ENCODE results near the gene NOP58. TPM values are rescaled to one million over a fixed set of nuclear protein-coding genes. Genes with fewer than 3 reads are reported as not detected.
A peak's percentile ranks its signal among the peaks of the same experiment; 100 is the strongest.
"Not testable (repeated sequence)": the region's sequence is repeated elsewhere in the genome, so short reads cannot be mapped to it uniquely, and the experiment has no call there.

NOP58 gene
- total RNA-seq, 1 donor from 2014 or later: 103 TPM

DNA sequence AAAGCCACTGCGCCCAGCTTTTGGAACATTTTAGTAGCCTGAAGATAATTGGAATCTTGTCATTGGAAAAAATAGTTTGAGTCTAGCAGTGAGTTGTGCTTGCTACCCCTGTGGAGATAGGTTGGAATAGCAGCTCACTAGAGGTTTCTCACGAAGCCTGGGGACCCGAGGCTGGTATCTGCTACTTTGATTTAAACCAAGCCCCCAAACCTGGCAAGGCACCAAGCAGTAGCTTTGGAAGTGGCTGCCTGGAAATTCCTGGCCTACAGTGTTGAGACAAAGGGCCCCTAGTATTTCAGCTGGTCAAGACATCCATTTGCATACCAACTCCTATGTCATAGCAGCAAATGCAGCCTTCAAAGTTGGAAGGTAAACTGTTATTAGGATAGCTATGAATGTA is 42.1 kb downstream of the NOP58 start:
- no peaks in the 10 kb centered on the region for H3K4me1 Mint-ChIP-seq
- no peaks in the 10 kb centered on the region for H3K9me3 Mint-ChIP-seq
- no peak for DNase-seq (ENCODE audit: low read depth, low spot score)
- TF ChIP-seq, protein P1, sequence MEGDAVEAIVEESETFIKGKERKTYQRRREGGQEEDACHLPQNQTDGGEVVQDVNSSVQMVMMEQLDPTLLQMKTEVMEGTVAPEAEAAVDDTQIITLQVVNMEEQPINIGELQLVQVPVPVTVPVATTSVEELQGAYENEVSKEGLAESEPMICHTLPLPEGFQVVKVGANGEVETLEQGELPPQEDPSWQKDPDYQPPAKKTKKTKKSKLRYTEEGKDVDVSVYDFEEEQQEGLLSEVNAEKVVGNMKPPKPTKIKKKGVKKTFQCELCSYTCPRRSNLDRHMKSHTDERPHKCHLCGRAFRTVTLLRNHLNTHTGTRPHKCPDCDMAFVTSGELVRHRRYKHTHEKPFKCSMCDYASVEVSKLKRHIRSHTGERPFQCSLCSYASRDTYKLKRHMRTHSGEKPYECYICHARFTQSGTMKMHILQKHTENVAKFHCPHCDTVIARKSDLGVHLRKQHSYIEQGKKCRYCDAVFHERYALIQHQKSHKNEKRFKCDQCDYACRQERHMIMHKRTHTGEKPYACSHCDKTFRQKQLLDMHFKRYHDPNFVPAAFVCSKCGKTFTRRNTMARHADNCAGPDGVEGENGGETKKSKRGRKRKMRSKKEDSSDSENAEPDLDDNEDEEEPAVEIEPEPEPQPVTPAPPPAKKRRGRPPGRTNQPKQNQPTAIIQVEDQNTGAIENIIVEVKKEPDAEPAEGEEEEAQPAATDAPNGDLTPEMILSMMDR (conservative IDR thresholded peaks at IDR 0.05): peak; percentile 31
- H3K27ac Mint-ChIP-seq (ENCODE audit: unreplicated experiment): no peak overlapping the region
- H3K27me3 Mint-ChIP-seq (ENCODE audit: low read depth): no peaks in the 10 kb centered on the region
- no peak overlapping the region for H3K4me3 Mint-ChIP-seq
- H3K36me3 Mint-ChIP-seq (ENCODE audit: low read depth): peaks cover 13% of the 10 kb centered on the region

DNA sequence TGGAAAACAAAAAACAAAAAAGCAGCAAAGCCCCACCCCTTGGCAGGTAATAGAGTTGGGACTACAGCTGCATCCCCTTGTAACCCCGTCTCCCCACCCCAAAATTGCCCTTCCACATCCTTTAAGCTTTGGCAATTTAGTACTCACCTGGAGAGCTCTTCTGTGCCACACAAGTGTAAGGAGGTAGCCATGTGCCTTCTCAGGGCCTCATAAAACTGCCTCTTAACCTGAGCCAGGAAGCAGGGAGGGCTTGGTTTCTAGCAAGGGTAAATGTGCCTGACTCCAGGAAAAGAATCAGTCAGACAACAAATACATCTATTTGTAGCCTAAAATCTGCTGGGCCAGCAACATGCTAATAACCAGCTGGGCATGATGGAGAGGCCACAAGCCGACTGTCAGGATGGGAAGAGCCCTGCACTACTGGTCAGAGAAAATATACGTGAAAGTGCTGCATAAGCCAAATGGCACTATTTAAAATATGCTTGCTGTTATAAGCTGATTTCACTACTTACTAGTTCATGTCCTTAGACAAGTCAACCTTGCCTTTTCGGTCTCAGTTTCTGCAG is 46.3 kb downstream of the NOP58 start:
- DNase-seq (ENCODE audit: low read depth, low spot score): no peak
- Mint-ChIP-seq H3K9me3 (no peaks in the 10 kb centered on the region), H3K4me1 (no peaks in the 10 kb centered on the region), H3K36me3 (ENCODE audit: low read depth) (peaks cover 7% of the 10 kb centered on the region), H3K27me3 (ENCODE audit: low read depth) (no peaks in the 10 kb centered on the region), H3K27ac (ENCODE audit: unreplicated experiment) (no peak overlapping the region), H3K4me3 (no peak overlapping the region)
- TF ChIP-seq, protein P1 (conservative IDR thresholded peaks at IDR 0.05): no peak

DNA sequence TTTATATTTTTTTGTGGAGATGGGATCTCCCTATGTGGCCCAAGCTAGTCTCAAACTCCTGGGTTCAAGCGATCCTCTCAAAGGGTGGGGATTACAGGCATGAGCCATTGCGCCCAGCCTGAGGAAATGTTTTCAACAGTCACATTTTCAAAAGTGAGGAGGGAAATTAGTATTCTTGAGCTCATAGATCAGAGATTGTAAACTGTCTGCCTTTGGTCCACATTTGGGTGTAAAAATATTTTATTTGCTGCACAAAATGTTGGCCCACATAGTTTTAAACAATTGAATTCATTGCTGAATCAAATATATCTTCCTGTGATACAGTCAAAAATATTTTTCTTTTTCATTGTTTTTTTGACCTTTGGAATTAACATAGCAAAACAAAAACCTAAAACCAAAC is 48.6 kb downstream of the NOP58 start:
- no peak overlapping the region for H3K27ac Mint-ChIP-seq (ENCODE audit: unreplicated experiment)

DNA sequence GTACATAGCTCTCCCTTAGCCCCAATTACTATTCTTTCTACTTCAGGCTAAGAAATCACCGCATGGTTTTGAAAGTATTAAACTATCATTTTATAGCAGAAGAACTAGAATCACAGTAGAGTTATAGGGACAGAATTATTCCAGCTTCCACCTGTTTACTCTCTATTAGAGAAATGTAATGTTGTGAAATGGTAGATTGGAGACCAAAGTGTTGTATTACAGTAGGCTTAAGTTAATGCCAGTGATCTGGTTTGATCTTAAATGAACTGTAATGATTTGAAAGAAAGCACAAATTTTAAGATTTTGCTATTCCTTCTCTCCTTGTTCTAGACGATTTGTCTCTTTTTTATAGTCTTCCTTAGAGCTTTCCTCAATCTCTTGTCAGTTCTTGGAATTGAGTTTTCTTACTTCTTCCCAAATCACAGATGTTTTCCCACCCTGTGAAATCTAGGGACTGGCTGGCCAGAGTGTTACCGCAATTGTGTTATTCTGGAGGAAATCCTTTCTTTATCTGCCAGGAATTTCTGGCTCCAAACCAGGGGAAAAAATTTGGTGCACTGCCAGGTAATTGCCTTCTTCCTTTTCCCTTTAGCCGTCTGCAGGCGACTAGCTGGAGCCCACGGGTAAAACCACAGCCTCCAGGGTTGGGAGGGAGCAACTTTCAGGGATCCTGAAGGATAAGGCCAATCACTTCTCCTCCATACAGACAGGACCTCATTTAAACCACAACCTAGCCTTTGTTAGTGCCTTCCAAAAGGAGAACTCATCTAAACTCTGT is 51.7 kb downstream of the NOP58 start:
- H3K27ac Mint-ChIP-seq (ENCODE audit: unreplicated experiment): no peak overlapping the region
- H3K4me3 Mint-ChIP-seq: no peak overlapping the region
- peaks cover 2% of the 10 kb centered on the region for H3K36me3 Mint-ChIP-seq (ENCODE audit: low read depth)
- H3K27me3 Mint-ChIP-seq (ENCODE audit: low read depth): no peaks in the 10 kb centered on the region
- H3K4me1 Mint-ChIP-seq: no peaks in the 10 kb centered on the region
- TF ChIP-seq, protein P1 (conservative IDR thresholded peaks at IDR 0.05): no peak
- no peaks in the 10 kb centered on the region for H3K9me3 Mint-ChIP-seq
- DNase-seq (ENCODE audit: low read depth, low spot score): no peak

More for the DNA sequence above, 48.6 kb downstream of the NOP58 start:
- no peaks in the 10 kb centered on the region for H3K27me3 Mint-ChIP-seq (ENCODE audit: low read depth)
- no peak overlapping the region for H3K4me3 Mint-ChIP-seq
- DNase-seq (ENCODE audit: low read depth, low spot score): no peak
- peaks cover 5% of the 10 kb centered on the region for H3K36me3 Mint-ChIP-seq (ENCODE audit: low read depth)
- no peaks in the 10 kb centered on the region for H3K9me3 Mint-ChIP-seq
- no peaks in the 10 kb centered on the region for H3K4me1 Mint-ChIP-seq
- TF ChIP-seq, protein P1 (conservative IDR thresholded peaks at IDR 0.05): no peak

DNA sequence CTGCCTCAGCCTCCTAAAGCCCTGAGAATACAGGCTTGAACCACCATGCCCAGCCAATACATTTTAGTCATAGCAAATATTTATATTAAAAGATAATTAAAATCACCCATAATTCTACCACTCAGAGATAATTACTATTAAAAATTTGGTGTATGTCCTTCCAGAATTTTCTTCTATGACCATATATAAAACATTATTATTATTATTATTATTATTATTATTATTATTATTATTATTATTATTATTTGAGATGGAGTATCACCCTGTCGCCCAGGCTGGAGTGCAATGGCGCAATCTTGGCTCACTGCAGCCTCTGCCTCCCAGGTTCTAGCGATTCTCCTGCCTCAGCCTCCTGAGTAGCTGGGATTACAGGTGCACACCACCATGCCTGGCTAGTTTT is 54.8 kb downstream of the NOP58 start:
- not testable (repeated sequence) for H3K27me3 Mint-ChIP-seq (ENCODE audit: low read depth); DNase-seq (ENCODE audit: low read depth, low spot score); H3K36me3 Mint-ChIP-seq (ENCODE audit: low read depth); H3K27ac Mint-ChIP-seq (ENCODE audit: unreplicated experiment); H3K4me1 Mint-ChIP-seq; H3K9me3 Mint-ChIP-seq; H3K4me3 Mint-ChIP-seq

DNA sequence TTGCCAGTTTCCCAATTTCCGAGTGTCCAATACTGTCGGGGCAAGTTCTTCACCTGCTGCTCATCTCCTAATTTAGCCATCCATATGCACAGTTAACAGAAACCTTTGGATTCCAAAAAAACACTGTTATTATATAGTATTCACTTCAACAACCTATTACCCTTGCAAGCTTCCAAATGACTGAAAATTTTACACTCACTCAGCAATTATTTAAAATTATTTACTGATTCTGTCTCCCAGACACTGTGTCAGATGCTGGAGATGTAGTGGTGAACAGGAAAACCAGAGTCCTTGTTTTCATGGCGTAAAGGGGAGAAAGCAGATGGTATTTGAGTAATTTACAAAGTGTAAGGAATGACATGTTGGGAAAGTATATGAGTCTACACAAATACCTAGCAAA is 56.9 kb downstream of the NOP58 start:
- no peaks in the 10 kb centered on the region for H3K4me1 Mint-ChIP-seq
- no peaks in the 10 kb centered on the region for H3K27me3 Mint-ChIP-seq (ENCODE audit: low read depth)
- no peak overlapping the region for H3K27ac Mint-ChIP-seq (ENCODE audit: unreplicated experiment)
- peaks cover 2% of the 10 kb centered on the region for H3K36me3 Mint-ChIP-seq (ENCODE audit: low read depth)
- no peaks in the 10 kb centered on the region for H3K9me3 Mint-ChIP-seq
- no peak overlapping the region for H3K4me3 Mint-ChIP-seq
- TF ChIP-seq, protein P1 (conservative IDR thresholded peaks at IDR 0.05): no peak
- no peak for DNase-seq (ENCODE audit: low read depth, low spot score)

Data from neural crest cell (in vitro differentiated cells).